DMS79 treated with DMSO at 0.1 percent for 48 hours (cell line): ENCODE measurements around the gene SDF4.
A peak's percentile ranks its signal among the peaks of the same experiment; 100 is the strongest.

Experiments used
- DNase-seq: peaks from one replicate; lab custom pipeline; 2025; lab: John Stamatoyannopoulos, UW

Gene SDF4

GRCh38 chr1:1242461-1243265 is 10.9 kb upstream of the SDF4 start:
- DNase-seq = no peak

DNA sequence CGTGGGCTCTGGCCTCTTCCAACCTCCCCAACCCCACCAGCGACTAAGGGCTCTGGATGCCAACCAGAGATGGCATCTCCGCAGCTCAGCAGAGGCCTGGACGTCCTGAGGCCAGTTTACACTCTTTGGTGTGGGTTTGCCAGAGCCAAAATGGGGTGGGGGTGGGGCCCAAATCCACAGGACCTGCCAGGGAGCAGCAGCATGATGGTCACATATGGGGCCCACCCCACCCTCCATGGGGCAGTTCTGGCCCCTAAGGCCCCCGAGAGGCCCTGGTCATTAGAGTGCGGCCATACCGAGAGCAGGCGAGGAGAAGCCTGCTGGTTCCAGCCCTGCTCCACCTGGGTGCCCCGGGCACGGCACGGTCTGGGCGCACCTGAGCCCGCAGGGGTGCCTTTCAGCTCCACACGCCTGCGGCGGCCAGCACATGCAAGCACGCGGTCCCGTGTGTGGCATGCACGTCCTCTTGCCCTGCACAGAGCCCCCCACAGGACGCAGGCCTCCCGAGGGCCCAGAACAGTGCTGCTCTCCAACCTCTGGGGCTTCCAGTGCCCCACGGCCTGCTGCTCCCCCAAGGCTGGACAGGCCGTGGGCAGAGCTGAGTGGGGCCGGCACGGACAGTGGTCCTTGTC is 9.9 kb upstream of the SDF4 start:
- DNase-seq = no peak

GRCh38 chr1:1240822-1241587 is 9.2 kb upstream of the SDF4 start:
- no peak for DNase-seq

DNA sequence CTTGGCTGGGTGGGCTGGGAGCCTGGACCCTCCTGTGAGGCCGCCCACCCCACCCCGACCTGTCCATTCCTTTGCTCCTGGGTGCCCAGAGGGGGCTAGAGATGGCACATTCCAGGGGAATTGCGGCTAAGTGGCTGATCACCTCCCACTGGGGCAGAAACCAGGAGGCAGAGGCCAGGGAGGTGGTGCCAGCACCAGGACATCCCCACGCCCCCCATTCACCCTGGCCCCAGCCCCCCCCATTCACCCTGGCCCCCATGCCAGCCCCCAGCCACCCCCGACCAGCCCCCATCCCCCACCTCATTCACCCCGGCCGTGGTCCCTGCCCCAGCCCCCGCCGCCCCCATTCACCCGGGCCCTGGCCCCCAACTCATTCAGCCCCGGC is 8.5 kb upstream of the SDF4 start:
- DNase-seq = no peak

DNA sequence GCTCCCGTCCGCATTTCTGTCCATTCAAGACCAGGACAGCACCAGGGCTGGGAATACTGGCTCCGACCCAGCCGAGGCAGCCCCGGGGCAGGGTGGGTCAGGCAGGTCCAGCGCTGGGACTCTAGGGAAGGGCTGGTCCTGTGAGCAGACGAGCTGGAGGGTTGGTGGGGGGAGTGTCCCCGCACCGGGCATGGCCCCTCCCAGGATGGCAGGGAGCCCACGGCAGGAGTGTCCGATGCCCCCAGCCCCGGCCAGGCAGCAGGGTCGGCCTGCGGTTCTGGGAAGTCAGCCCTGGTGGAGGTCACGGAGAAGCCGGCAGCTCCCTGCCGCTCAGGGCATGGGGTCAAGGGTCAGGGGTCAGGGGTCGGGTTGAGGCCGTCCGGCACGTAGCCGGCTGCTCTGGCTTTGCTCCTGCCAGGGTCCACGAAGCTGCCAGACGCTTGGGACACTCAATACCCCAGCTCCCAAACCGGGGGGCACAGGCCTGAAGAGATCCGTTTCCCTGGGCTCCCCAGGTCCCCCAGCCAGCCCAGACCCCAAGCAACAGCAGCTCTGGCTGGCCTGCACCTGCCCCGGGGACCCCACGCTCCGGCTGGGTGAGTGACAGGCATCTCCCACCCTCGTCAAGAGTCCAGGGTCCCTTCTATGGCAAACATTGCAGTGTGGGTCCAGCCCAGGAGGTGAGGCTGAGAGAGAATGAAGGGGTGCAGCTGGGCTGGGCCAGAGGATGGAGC is 8.0 kb upstream of the SDF4 start:
- no peak for DNase-seq

DNA sequence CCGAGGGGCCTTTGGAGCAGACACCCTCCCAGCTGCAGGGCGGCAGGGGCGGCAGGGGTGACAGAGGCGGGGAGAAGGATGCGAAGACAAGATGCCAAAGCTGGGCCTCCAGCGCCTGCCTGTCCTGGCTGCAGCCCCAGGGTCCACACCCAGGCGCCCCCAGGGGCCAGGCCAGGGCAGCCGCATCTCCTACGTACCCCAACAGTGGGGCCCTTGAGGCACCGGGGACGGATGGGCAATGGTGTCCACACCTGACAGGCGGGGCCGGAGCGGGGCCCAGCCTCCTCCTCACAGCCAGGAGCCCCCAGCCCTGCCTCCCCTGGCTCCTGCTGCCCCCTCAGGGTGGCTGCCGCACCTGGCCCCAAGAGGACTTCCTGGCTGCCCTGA is 7.4 kb upstream of the SDF4 start:
- no peak for DNase-seq

- DNase-seq = no peak
Measured at GRCh38 chr1:1238702-1239178, 6.9 kb upstream of the SDF4 start.

- no peak for DNase-seq
Measured at GRCh38 chr1:1237874-1238701, 6.3 kb upstream of the SDF4 start.

DNA sequence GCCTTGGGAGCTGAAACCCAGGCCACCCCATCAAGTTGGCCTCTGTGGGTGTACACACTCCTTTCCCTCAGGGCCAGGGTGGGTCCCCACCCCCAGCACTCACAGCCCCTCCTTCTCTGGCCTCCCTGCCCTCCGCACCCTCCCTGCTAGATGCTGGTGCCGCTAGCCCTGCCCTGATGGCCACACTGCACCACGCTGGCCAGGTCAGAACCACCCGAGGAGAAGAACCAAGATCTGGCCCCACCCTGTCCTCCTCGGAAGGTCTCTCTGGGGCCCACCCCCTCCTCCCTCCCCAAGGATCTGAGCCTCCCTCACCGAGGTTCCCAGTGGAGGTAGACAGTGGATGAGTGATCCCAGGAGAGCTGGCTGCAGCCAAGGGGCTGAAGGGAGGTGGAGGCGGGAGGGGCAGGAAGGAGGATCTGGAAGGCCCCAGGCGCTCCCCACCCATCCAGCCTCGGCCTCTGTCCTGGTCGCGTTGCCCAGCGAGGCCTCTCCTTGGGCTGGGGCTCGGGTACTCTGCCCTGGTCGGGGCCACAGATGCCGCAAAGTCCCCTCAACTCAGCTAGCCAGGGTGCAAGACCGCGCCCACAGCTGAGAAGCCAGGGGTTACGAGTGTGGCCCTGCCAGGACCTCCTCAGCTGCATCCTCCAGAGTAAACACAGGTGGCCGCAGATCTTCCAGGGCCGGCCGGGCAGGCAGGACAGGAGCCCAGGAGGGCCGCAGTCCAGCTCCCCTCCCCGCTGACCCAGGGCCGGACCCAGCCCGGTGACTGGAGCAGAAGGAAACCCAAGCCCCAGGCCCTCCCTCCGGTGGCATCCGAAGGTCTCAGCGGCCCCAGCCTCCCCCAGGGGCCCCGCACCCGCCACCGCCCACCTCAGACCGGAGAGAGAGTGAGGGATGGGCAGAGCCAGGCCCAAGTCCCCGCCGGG is 5.4 kb upstream of the SDF4 start:
- no peak for DNase-seq

- no peak for DNase-seq
Measured at GRCh38 chr1:1236176-1236763, 4.5 kb upstream of the SDF4 start.

DNA sequence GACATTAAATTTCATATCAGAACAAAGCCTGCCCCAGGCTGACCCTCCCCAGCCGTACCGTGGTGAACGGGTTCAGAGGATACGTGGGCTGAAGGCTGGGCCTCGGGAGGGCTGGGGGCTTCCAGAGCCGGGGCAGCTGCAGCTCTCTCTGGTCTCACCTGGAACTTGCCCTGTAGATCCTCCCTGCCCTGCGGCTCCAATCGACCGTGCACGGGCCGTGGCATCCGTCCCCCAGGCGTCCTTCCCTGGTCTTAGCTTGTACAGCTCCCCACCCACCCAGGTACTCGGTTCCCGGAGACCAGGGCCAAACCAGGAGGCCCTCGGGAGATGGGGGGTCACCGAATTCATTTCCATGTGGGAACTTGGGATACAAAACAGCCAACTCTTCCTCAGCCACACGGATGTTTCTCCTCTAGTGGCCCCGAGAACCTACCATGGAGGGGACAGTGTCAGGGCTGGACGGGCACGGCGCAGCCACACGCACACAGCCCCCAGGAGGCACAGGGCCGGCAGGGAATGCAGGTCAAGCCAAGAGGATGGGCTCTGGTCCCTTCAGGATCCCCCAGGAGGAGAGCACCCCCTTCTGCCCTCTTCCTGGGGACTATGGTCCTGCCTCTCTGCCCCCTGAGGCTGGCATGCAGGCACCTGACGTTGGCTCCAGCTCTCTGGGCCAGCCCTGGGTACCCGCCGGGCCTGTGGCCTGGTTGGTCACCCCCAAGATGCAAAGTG is 3.4 kb upstream of the SDF4 start:
- no peak for DNase-seq

GRCh38 chr1:1234180-1234808 is 2.5 kb upstream of the SDF4 start:
- no peak for DNase-seq

- no peak for DNase-seq
Measured at GRCh38 chr1:1233567-1233892, 1.7 kb upstream of the SDF4 start.

DNA sequence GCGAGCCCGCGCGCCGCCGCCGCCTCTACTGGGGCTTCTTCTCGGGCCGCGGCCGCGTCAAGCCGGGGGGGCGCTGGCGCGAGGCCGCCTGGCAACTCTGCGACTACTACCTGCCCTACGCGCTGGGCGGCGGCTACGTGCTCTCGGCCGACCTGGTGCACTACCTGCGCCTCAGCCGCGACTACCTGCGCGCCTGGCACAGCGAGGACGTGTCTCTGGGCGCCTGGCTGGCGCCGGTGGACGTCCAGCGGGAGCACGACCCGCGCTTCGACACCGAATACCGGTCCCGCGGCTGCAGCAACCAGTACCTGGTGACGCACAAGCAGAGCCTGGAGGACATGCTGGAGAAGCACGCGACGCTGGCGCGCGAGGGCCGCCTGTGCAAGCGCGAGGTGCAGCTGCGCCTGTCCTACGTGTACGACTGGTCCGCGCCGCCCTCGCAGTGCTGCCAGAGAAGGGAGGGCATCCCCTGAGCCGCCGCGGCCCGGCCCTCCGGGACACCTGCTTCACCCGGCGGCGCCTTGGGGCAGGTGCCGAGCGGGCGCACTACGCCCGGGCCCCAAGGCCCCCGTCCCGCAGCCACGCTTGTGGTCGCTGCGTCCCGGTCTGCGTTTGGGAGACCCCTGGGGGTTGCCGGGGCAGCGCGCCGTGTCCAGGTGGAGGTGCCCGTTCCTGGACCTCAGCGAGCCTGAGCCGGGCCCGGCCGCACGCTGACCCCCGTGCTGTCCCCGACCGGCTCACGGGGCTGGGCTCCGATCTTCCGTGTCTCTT is 1.2 kb upstream of the SDF4 start:
- no peak for DNase-seq

DNA sequence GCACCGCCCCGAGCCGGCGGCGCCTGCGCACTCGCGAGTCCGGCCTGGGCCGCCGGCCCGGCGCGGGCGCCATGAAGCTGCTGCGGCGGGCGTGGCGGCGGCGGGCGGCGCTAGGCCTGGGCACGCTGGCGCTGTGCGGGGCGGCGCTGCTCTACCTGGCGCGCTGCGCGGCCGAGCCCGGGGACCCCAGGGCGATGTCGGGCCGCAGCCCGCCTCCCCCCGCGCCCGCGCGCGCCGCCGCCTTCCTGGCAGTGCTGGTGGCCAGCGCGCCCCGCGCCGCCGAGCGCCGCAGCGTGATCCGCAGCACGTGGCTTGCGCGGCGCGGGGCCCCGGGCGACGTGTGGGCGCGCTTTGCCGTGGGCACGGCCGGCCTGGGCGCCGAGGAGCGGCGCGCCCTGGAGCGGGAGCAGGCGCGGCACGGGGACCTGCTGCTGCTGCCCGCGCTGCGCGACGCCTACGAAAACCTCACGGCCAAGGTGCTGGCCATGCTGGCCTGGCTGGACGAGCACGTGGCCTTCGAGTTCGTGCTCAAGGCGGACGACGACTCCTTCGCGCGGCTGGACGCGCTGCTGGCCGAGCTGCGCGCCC is 501 bp upstream of the SDF4 start, which contains the start of gene B3GALT6:
Gene B3GALT6 (plus strand): TSS at position 30 of the 588 bp plus-strand sequence. CDS start 42 bp downstream, at position 72.
- no peak for DNase-seq

GRCh38 chr1:1230656-1231399 is 973 bp downstream of the SDF4 start:
- peak; percentile 12 for DNase-seq

DNA sequence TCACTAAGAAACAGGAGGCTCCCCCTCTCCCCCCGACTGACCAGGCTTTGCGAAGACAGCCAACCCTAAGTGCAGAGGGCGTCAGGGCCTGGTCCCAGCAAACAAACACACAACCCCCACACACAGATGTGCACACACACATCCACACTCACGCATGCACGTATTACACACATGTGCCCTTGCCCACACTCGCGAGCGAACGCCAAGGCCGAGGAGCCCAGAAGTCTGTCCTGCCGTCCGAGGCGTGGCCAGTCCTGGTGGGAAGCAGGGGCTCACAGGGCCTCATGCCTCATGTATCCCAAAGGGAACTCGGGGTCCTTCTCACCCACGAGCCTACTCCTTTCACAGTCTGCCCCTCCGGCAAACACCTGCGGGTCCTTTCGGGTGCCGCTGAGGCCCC is 2.0 kb downstream of the SDF4 start:
- DNase-seq = no peak
